ENCODE measurements around the gene ZNF608. TPM values are rescaled to one million over a fixed set of nuclear protein-coding genes. Genes with fewer than 3 reads are reported as not detected.

Gene ZNF608
- total RNA-seq, 1 donor from 2014 or later, result 15.3 TPM

GRCh38 chr5:124755041-124755440, 8.6 kb upstream of the ZNF608 start:
- DNase-seq (ENCODE audit: low spot score), result no peak

- no peak for DNase-seq (ENCODE audit: low spot score)
These were observed 7.9 kb upstream of the ZNF608 start for GRCh38 chr5:124754206-124754927.

GRCh38 chr5:124752854-124753720, 6.6 kb upstream of the ZNF608 start:
- no peak for DNase-seq (ENCODE audit: low spot score)

- DNase-seq (ENCODE audit: low spot score), result no peak
These were observed 4.6 kb upstream of the ZNF608 start for GRCh38 chr5:124751031-124751430.

GRCh38 chr5:124748687-124749594, 2.5 kb upstream of the ZNF608 start:
- DNase-seq (ENCODE audit: low spot score), result no peak

GRCh38 chr5:124747791-124748686, 1.6 kb upstream of the ZNF608 start:
- no peak for DNase-seq (ENCODE audit: low spot score)

- no peak for DNase-seq (ENCODE audit: low spot score)
These were observed 714 bp upstream of the ZNF608 start for GRCh38 chr5:124746916-124747790.

GRCh38 chr5:124745007-124745927, 1.2 kb downstream of the ZNF608 start:
- DNase-seq (ENCODE audit: low spot score), result no peak

- DNase-seq (ENCODE audit: low spot score), result no peak
These were observed 2.1 kb downstream of the ZNF608 start for GRCh38 chr5:124744170-124744971.

GRCh38 chr5:124743602-124744169, 2.8 kb downstream of the ZNF608 start:
- DNase-seq (ENCODE audit: low spot score), result no peak

- no peak for DNase-seq (ENCODE audit: low spot score)
These were observed 3.3 kb downstream of the ZNF608 start for GRCh38 chr5:124742983-124743601.

GRCh38 chr5:124742521-124742920, 3.9 kb downstream of the ZNF608 start:
- no peak for DNase-seq (ENCODE audit: low spot score)

GRCh38 chr5:124741711-124742496, 4.5 kb downstream of the ZNF608 start:
- DNase-seq (ENCODE audit: low spot score), result no peak

GRCh38 chr5:124740991-124741583, 5.4 kb downstream of the ZNF608 start:
- no peak for DNase-seq (ENCODE audit: low spot score)

GRCh38 chr5:124740071-124740470, 6.4 kb downstream of the ZNF608 start:
- DNase-seq (ENCODE audit: low spot score), result no peak
